Kidney capillary endothelial cell (primary cell): Measurements from ENCODE around the gene DES.

Experiments used
- DNase-seq: peaks from one replicate; pipeline ENCODE4 v3.0.0-alpha.2; 2018; ENCODE audit warnings: low spot score

The DES gene

GRCh38 chr2:219440388-219441256 lies 22.4 kb downstream of the DES start:
- no peak for DNase-seq

- DNase-seq, result no peak
Measured at GRCh38 chr2:219441451-219442255, 23.5 kb downstream of the DES start.

GRCh38 chr2:219442256-219443015 lies 24.3 kb downstream of the DES start:
- no peak for DNase-seq

GRCh38 chr2:219443016-219443696 lies 25.0 kb downstream of the DES start:
- DNase-seq, result no peak

GRCh38 chr2:219443697-219444023 lies 25.5 kb downstream of the DES start:
- no peak for DNase-seq

GRCh38 chr2:219444566-219445091 lies 26.5 kb downstream of the DES start:
- DNase-seq, result no peak

GRCh38 chr2:219445220-219445640 lies 27.1 kb downstream of the DES start:
- no peak for DNase-seq

GRCh38 chr2:219446101-219446504 lies 27.9 kb downstream of the DES start:
- no peak for DNase-seq

- DNase-seq, result no peak
Measured at GRCh38 chr2:219446689-219447088, 28.5 kb downstream of the DES start.

- DNase-seq, result no peak
Measured at GRCh38 chr2:219447242-219448098, 29.3 kb downstream of the DES start.

- no peak for DNase-seq
Measured at GRCh38 chr2:219448099-219448775, 30.1 kb downstream of the DES start.

- DNase-seq, result no peak
Measured at GRCh38 chr2:219448776-219449341, 30.7 kb downstream of the DES start.

GRCh38 chr2:219449609-219450008 lies 31.4 kb downstream of the DES start:
- no peak for DNase-seq

GRCh38 chr2:219451661-219452360 lies 33.6 kb downstream of the DES start:
- DNase-seq, result no peak

GRCh38 chr2:219452361-219453317 lies 34.5 kb downstream of the DES start:
- DNase-seq, result no peak

GRCh38 chr2:219453671-219454590 lies 35.8 kb downstream of the DES start:
- no peak for DNase-seq

- no peak for DNase-seq
Measured at GRCh38 chr2:219455581-219455980, 37.4 kb downstream of the DES start.
